ENCODE data around the gene ZNF563. TPM values are rescaled to one million over a fixed set of nuclear protein-coding genes. Genes with fewer than 3 reads are reported as not detected.

ZNF563 gene
- total RNA-seq, 1 experiment from 2014 or later, result not detected

- Histone ChIP-seq H3K27me3 (ENCODE audit: insufficient read depth, low read length) (no peaks in the 10 kb centered on the region), H3K9ac (ENCODE audit: low read length) (peak within 1 kb of the TSS; percentile 78), H3K4me3 (replicated peaks in 1 of 2; ENCODE audit: low read depth in 1 of 2, low read length in 2 of 2) (peak within 1 kb of the TSS; percentile 68 to 88), H4K20me1 (ENCODE audit: insufficient read depth) (no peaks in the 10 kb centered on the region), H3K36me3 (ENCODE audit: control insufficient read depth in 1 of 2, insufficient read depth in 2 of 2, low read length in 2 of 2) (0 out of 4 replicates have a peak, but pooled peaks cover 0 to 3% of the 10 kb centered on the region in 2 experiments), H3K79me2 (ENCODE audit: insufficient read depth, low read length) (peaks cover 3% of the 10 kb centered on the region; the same call in 1 of the 2 replicates), H3K27ac (ENCODE audit: low read depth, low read length) (peak within 1 kb of the TSS; percentile 62), H3K9me3 (ENCODE audit: control insufficient read depth in 1 of 2, insufficient read depth in 1 of 2, low read depth in 1 of 2, low read length in 2 of 2) (peaks cover 0 to 3% of the 10 kb centered on the region in 2 experiments; a peak in 1 of 4 replicates), H3K4me1 (ENCODE audit: control insufficient read depth in 1 of 2, insufficient read depth in 2 of 2, low read length in 2 of 2) (peaks cover 5 to 18% of the 10 kb centered on the region in 2 experiments), H3K4me2 (ENCODE audit: low read length) (peak within 1 kb of the TSS; percentile 99), H2AFZ (ENCODE audit: low read depth, low read length, poor library complexity, severe bottlenecking) (no peak within 1 kb of the TSS), H3K9me2 (ENCODE audit: insufficient read depth) (no peaks in the 10 kb centered on the region)
- POLR2A ChIA-PET, result no interaction called here
- ATAC-seq (peak; percentile 96), DNase-seq (ENCODE audit: low read depth, low spot score) (peak; percentile 94)
- no TSS peak for BruUV-seq (replicated peaks)
- CTCF ChIA-PET, result no interaction called here
- no peak for TF ChIP-seq POLR2A (IDR thresholded peaks at IDR 0.05; ENCODE audit: borderline replicate concordance, extremely low read depth, insufficient read depth, insufficient read length)
- peak; percentile 94 for TF ChIP-seq SP1 (IDR thresholded peaks at IDR 0.05; ENCODE audit: low read depth)
- no peak for TF ChIP-seq EGR1 (IDR thresholded peaks at IDR 0.05; ENCODE audit: low read depth)
- TF ChIP-seq YY1 (IDR thresholded peaks at IDR 0.05; ENCODE audit: extremely low read depth, insufficient replicate concordance, low read depth, low read length), result peak; percentile 13
- peak; percentile 64 for TF ChIP-seq POLR2AphosphoS5 (IDR thresholded peaks at IDR 0.05; ENCODE audit: low read depth, low read length)
- TF ChIP-seq ELF1 (IDR thresholded peaks at IDR 0.05; ENCODE audit: borderline replicate concordance, low read depth), result no peak
- 0 out of 2 replicates have a peak, but pooled peaks have one; percentile 17 for TF ChIP-seq ZFX (IDR thresholded peaks at IDR 0.05)
- no peak for TF ChIP-seq CBX3 (IDR thresholded peaks at IDR 0.05; ENCODE audit: low read depth)
- RAD21 ChIA-PET (ENCODE audit: low non-redundant PET in 1 of 2, low total read pairs in 2 of 2, uncharacterized antibody in 2 of 2, unreplicated experiment in 2 of 2), result interaction anchor here in 1 of 2 experiments (0.7 kb wide), 1 partner anchor 104 kb away, joined by 3 read pairs; no protein-coding TSS in a partner anchor
- intact Hi-C loops (cut with micrococcal nuclease), result loop anchor here (2.0 to 5.0 kb wide), 5 partner anchors 106 to 372 kb away; partner anchors contain the start of genes ZNF136, ZNF443, ZNF564 and ZNF799
Observed at GRCh38 chr19:12294249-12295158, 38.9 kb downstream of the ZNF563 start, which contains the start of gene ZNF44. Gene ZNF44, minus strand, starts transcription at chr19:12294883. Its CDS starts 189 bp downstream, at chr19:12294694.

Data from HCT116 (cell line).